Natural killer cell (primary cell): ENCODE results near the gene ZBTB22. TPM values are rescaled to one million over a fixed set of nuclear protein-coding genes. Genes with fewer than 3 reads are reported as not detected.

Source experiments
- ATAC-seq, 3 donors: fragments of 150-1000 bp in 2 of 3; fragments of 200-7000 bp in 1 of 3; cut with Tn5 transposase; 1 replicate in 1 of 3; 2 replicates in 2 of 3; pipeline ENCODE4 v1.10.0; 2021; ENCODE audit warnings: mild to moderate bottlenecking in 2 of 3, moderate library complexity in 2 of 3
- DNase-seq, 2 donors: peaks; one replicate each; pipeline versions ENCODE4 v3.0.0 to v3.0.0-alpha.2; 2013 to 2021; ENCODE audit warnings: mixed read lengths in 1 of 2
- H3K27ac ChIP-seq: one replicate; pipeline ENCODE4 v1.5.1; 2013; ENCODE audit warnings: mild to moderate bottlenecking, low read length
- H3K27me3 ChIP-seq: one replicate; pipeline ENCODE4 v1.6.1; 2013; ENCODE audit warnings: low read length; ENCODE audit not compliant: control insufficient read depth, insufficient read depth
- H3K36me3 ChIP-seq: one replicate; pipeline ENCODE4 v1.6.1; 2013; ENCODE audit warnings: low read length; ENCODE audit not compliant: control insufficient read depth, insufficient read depth
- H3K4me1 ChIP-seq: one replicate; pipeline ENCODE4 v1.6.1; 2013; ENCODE audit warnings: low read length; ENCODE audit not compliant: control insufficient read depth, insufficient read depth
- H3K4me3 ChIP-seq: one replicate; pipeline ENCODE4 v1.5.1; 2013; ENCODE audit warnings: low read length
- H3K9me3 ChIP-seq: one replicate; pipeline ENCODE4 v1.6.1; 2013; ENCODE audit warnings: low read length; ENCODE audit not compliant: control insufficient read depth, insufficient read depth
- H3K27ac Mint-ChIP-seq, 2 donors: one replicate each; pipeline ENCODE4 v1.8.0; 2022; ENCODE audit warnings: mild to moderate bottlenecking in 2 of 2, mixed read lengths in 2 of 2, moderate library complexity in 1 of 2
- H3K27me3 Mint-ChIP-seq, 2 donors: one replicate each; pipeline ENCODE4 v1.8.0; 2022; ENCODE audit warnings: low read depth in 2 of 2, mixed read lengths in 2 of 2
- H3K36me3 Mint-ChIP-seq: one replicate; pipeline ENCODE4 v1.8.0; 2022; ENCODE audit warnings: mixed read lengths
- H3K4me1 Mint-ChIP-seq, 2 donors: one replicate each; pipeline ENCODE4 v1.8.0; 2022; ENCODE audit warnings: mixed read lengths in 2 of 2
- H3K4me3 Mint-ChIP-seq: one replicate; pipeline ENCODE4 v1.8.0; 2022; ENCODE audit warnings: mild to moderate bottlenecking, moderate library complexity, mixed read lengths
- H3K9me3 Mint-ChIP-seq, 2 donors: one replicate each; pipeline ENCODE4 v1.8.0; 2022; ENCODE audit warnings: mixed read lengths in 2 of 2
- CTCF ChIP-seq: fragments of 200-600 bp; IDR thresholded peaks from one replicate; pipeline ENCODE4 v1.8.0; 2022; ENCODE audit warnings: antibody characterized with exemption
- WGBS: methylation state at CpG from one replicate; pipeline ENCODE4 v1.1.7; 2013; ENCODE audit warnings: missing lambda C conversion rate; ENCODE audit not compliant: insufficient coverage; 5-methylcytosine and 5-hydroxymethylcytosine counted together
- intact Hi-C: fragments of 100-400 bp; cut with micrococcal nuclease; formaldehyde crosslinking; loops from one replicate; pipeline ENCODE4 v1.14.2; 2022
- total RNA-seq, 4 donors: library from RNA; stranded (reverse); fragments of 120-200 nt in 1 of 4; gene quantifications; one replicate each; pipeline versions ENCODE4 v1.2.3 to v1.2.4, GENCODE V29; 2013 to 2022

ZBTB22 gene
- total RNA-seq, 3 donors from 2014 or later (not counting 1 experiment from before 2014, with no cell fraction given), result 20.4 to 34.0 (median 25.9) TPM

- DNase-seq (peak; percentile 52 to 63), ATAC-seq (peak in 2 of 3 donors; percentile 1 to 2)
- Mint-ChIP-seq H3K36me3 (peaks cover 3% of the 10 kb centered on the region), H3K4me3 (peak overlapping the region; percentile 96), H3K27ac (peak overlapping the region; percentile 98 to 99), H3K9me3 (no peaks in the 10 kb centered on the region), H3K4me1 (peaks cover 38 to 74% of the 10 kb centered on the region in 2 donors), H3K27me3 (no peaks in the 10 kb centered on the region)
- no peaks in the 10 kb centered on the region for H3K9me3 ChIP-seq
- peaks cover 52% of the 10 kb centered on the region for H3K4me1 ChIP-seq
- peaks cover 16% of the 10 kb centered on the region for H3K36me3 ChIP-seq
- peak overlapping the region; percentile 98 for H3K27ac ChIP-seq
- H3K27me3 ChIP-seq, result no peaks in the 10 kb centered on the region
- intact Hi-C loops, result loop anchor here (2.0 kb wide), 2 partner anchors 14 to 106 kb away; partner anchors contain the start of genes CUTA and RGL2
- peak overlapping the region; percentile 91 for H3K4me3 ChIP-seq
- no peak for TF ChIP-seq CTCF
- under 1% methylated on average over 33 of the region's 33 CpGs for WGBS
Measured at GRCh38 chr6:33313105-33313708, 4.3 kb downstream of the ZBTB22 start.

- DNase-seq, result peak; percentile 75 to 96
- no peaks in the 10 kb centered on the region for H3K36me3 Mint-ChIP-seq
- Histone ChIP-seq H3K36me3 (peaks cover 19% of the 10 kb centered on the region), H3K9me3 (no peaks in the 10 kb centered on the region), H3K4me1 (peaks cover 48% of the 10 kb centered on the region), H3K27ac (peak overlapping the region; percentile 98), H3K4me3 (peak overlapping the region; percentile 91), H3K27me3 (no peaks in the 10 kb centered on the region)
- H3K4me3 Mint-ChIP-seq, result peak overlapping the region; percentile 96
- peaks cover 33 to 68% of the 10 kb centered on the region in 2 donors for H3K4me1 Mint-ChIP-seq
- H3K27me3 Mint-ChIP-seq, result no peaks in the 10 kb centered on the region
- WGBS, result 12% methylated on average over 27 of the region's 29 CpGs
- peak; percentile 46 to 69 (median 49) for ATAC-seq
- H3K27ac Mint-ChIP-seq, result peak overlapping the region; percentile 98 to 99
- intact Hi-C loops, result loop anchor here (2.0 kb wide), 2 partner anchors 14 to 106 kb away; partner anchors contain the start of genes CUTA and RGL2
- no peak for TF ChIP-seq CTCF
- no peaks in the 10 kb centered on the region for H3K9me3 Mint-ChIP-seq
Measured at GRCh38 chr6:33312361-33313104, 5.0 kb downstream of the ZBTB22 start.

- H3K4me1 Mint-ChIP-seq, result peaks cover 27 to 50% of the 10 kb centered on the region in 2 donors
- H3K4me3 Mint-ChIP-seq, result no peak overlapping the region
- no peaks in the 10 kb centered on the region for H3K9me3 Mint-ChIP-seq
- H3K27me3 Mint-ChIP-seq, result no peaks in the 10 kb centered on the region
- TF ChIP-seq CTCF, result no peak
- no peak overlapping the region for H3K27ac ChIP-seq
- no peak overlapping the region for H3K4me3 ChIP-seq
- 94% methylated on average over 4 of the region's 4 CpGs for WGBS
- no peaks in the 10 kb centered on the region for H3K27me3 ChIP-seq
- H3K36me3 Mint-ChIP-seq, result no peaks in the 10 kb centered on the region
- peaks cover 19% of the 10 kb centered on the region for H3K4me1 ChIP-seq
- intact Hi-C loops, result no loop called here
- no peaks in the 10 kb centered on the region for H3K9me3 ChIP-seq
- peaks cover 53% of the 10 kb centered on the region for H3K36me3 ChIP-seq
- DNase-seq, result no peak
- ATAC-seq, result no peak
- no peak overlapping the region for H3K27ac Mint-ChIP-seq
Measured at GRCh38 chr6:33306356-33306755, 11.2 kb downstream of the ZBTB22 start.
